Activated T-cell treated with anti-CD3 and anti-CD28 coated beads, Interleukin-2, amount 50 U/mL, for 4 hours (primary cell): ENCODE data around the gene SART3. TPM values are rescaled to one million over a fixed set of nuclear protein-coding genes. Genes with fewer than 3 reads are reported as not detected.
"Not testable (repeated sequence)": the region's sequence is repeated elsewhere in the genome, so short reads cannot be mapped to it uniquely, and the experiment has no call there.

Experiments used
- ATAC-seq, 2 donors: fragments of 200-7000 bp; cut with Tn5 transposase; one replicate each; pipeline ENCODE4 v1.10.0; 2021
- DNase-seq: peaks from one replicate; pipeline ENCODE4 v3.0.0-alpha.2; 2020
- H3K27me3 Mint-ChIP-seq: one replicate; pipeline ENCODE4 v1.8.0; 2021; ENCODE audit warnings: low read depth, mixed read lengths
- H3K36me3 Mint-ChIP-seq: one replicate; pipeline ENCODE4 v1.8.0; 2022; ENCODE audit warnings: mixed read lengths; ENCODE audit not compliant: insufficient read depth
- H3K4me1 Mint-ChIP-seq: one replicate; pipeline ENCODE4 v1.8.0; 2021; ENCODE audit warnings: low read depth, mixed read lengths
- H3K4me3 Mint-ChIP-seq: one replicate; pipeline ENCODE4 v1.8.0; 2021; ENCODE audit warnings: mild to moderate bottlenecking, moderate library complexity, mixed read lengths
- H3K9me3 Mint-ChIP-seq: one replicate; pipeline ENCODE4 v1.8.0; 2021; ENCODE audit warnings: mixed read lengths
- total RNA-seq, 3 donors: library from RNA; stranded (reverse); gene quantifications; one replicate each; pipeline ENCODE4 v1.2.1, GENCODE V29; 2021

SART3 gene
- total RNA-seq, 3 donors from 2014 or later = 83.0 to 92.1 (median 89.4) TPM

GRCh38 chr12:108577458-108577857 lies 16.5 kb upstream of the SART3 start:
- Mint-ChIP-seq H3K4me3 (no peak overlapping the region), H3K4me1 (peaks cover 36% of the 10 kb centered on the region), H3K36me3 (no peaks in the 10 kb centered on the region), H3K9me3 (peaks cover 5% of the 10 kb centered on the region), H3K27me3 (no peaks in the 10 kb centered on the region)
- no peak for DNase-seq
- ATAC-seq = no peak

GRCh38 chr12:108576660-108577234 lies 15.8 kb upstream of the SART3 start:
- H3K36me3 Mint-ChIP-seq = no peaks in the 10 kb centered on the region
- no peaks in the 10 kb centered on the region for H3K27me3 Mint-ChIP-seq
- no peak for ATAC-seq
- H3K4me3 Mint-ChIP-seq = no peak overlapping the region
- H3K4me1 Mint-ChIP-seq = peaks cover 43% of the 10 kb centered on the region
- H3K9me3 Mint-ChIP-seq = peaks cover 5% of the 10 kb centered on the region
- no peak for DNase-seq

GRCh38 chr12:108575199-108575912 lies 14.4 kb upstream of the SART3 start:
- DNase-seq (no peak), ATAC-seq (no peak)
- H3K9me3 Mint-ChIP-seq = peaks cover 5% of the 10 kb centered on the region
- no peak overlapping the region for H3K4me3 Mint-ChIP-seq
- peaks cover 3% of the 10 kb centered on the region for H3K36me3 Mint-ChIP-seq
- H3K27me3 Mint-ChIP-seq = no peaks in the 10 kb centered on the region
- peaks cover 54% of the 10 kb centered on the region for H3K4me1 Mint-ChIP-seq

GRCh38 chr12:108574276-108574675 lies 13.3 kb upstream of the SART3 start:
- ATAC-seq, H3K4me3 Mint-ChIP-seq, H3K36me3 Mint-ChIP-seq, DNase-seq, H3K27me3 Mint-ChIP-seq, H3K9me3 Mint-ChIP-seq: not testable (repeated sequence)
- peaks cover 64% of the 10 kb centered on the region for H3K4me1 Mint-ChIP-seq

- H3K36me3 Mint-ChIP-seq = peaks cover 17% of the 10 kb centered on the region
- H3K4me3 Mint-ChIP-seq = no peak overlapping the region
- ATAC-seq = peak; percentile 68 to 72
- no peaks in the 10 kb centered on the region for H3K27me3 Mint-ChIP-seq
- no peak for DNase-seq
- no peaks in the 10 kb centered on the region for H3K9me3 Mint-ChIP-seq
- peaks cover 73% of the 10 kb centered on the region for H3K4me1 Mint-ChIP-seq
Observed at GRCh38 chr12:108573317-108573716, 12.3 kb upstream of the SART3 start.

- Mint-ChIP-seq H3K4me1 (peaks cover 84% of the 10 kb centered on the region), H3K4me3 (no peak overlapping the region), H3K9me3 (no peaks in the 10 kb centered on the region), H3K36me3 (peaks cover 26% of the 10 kb centered on the region), H3K27me3 (no peaks in the 10 kb centered on the region)
- ATAC-seq (no peak), DNase-seq (no peak)
Observed at GRCh38 chr12:108572166-108572790, 11.3 kb upstream of the SART3 start.

- DNase-seq = no peak
- Mint-ChIP-seq H3K4me3 (no peak overlapping the region), H3K36me3 (peaks cover 31% of the 10 kb centered on the region), H3K4me1 (peaks cover 86% of the 10 kb centered on the region), H3K27me3 (no peaks in the 10 kb centered on the region), H3K9me3 (no peaks in the 10 kb centered on the region)
- no peak for ATAC-seq
Observed at GRCh38 chr12:108571609-108572165, 10.7 kb upstream of the SART3 start.

- Mint-ChIP-seq H3K27me3 (no peaks in the 10 kb centered on the region), H3K4me3 (no peak overlapping the region), H3K9me3 (no peaks in the 10 kb centered on the region), H3K4me1 (peaks cover 88% of the 10 kb centered on the region), H3K36me3 (peaks cover 36% of the 10 kb centered on the region)
- DNase-seq (no peak), ATAC-seq (no peak)
Observed at GRCh38 chr12:108570743-108571608, 10.0 kb upstream of the SART3 start.

GRCh38 chr12:108568338-108569154 lies 7.6 kb upstream of the SART3 start:
- peak; percentile 90 to 91 for ATAC-seq
- H3K9me3 Mint-ChIP-seq = no peaks in the 10 kb centered on the region
- H3K36me3 Mint-ChIP-seq = peaks cover 44% of the 10 kb centered on the region
- peak; percentile 39 for DNase-seq
- H3K4me1 Mint-ChIP-seq = peaks cover 84% of the 10 kb centered on the region
- peak overlapping the region; percentile 68 for H3K4me3 Mint-ChIP-seq
- no peaks in the 10 kb centered on the region for H3K27me3 Mint-ChIP-seq

GRCh38 chr12:108567406-108568337 lies 6.7 kb upstream of the SART3 start:
- Mint-ChIP-seq H3K4me3 (no peak overlapping the region), H3K36me3 (peaks cover 44% of the 10 kb centered on the region), H3K27me3 (no peaks in the 10 kb centered on the region), H3K4me1 (peaks cover 76% of the 10 kb centered on the region), H3K9me3 (no peaks in the 10 kb centered on the region)
- DNase-seq (no peak), ATAC-seq (no peak)

- ATAC-seq = no peak
- Mint-ChIP-seq H3K27me3 (no peaks in the 10 kb centered on the region), H3K36me3 (peaks cover 44% of the 10 kb centered on the region), H3K9me3 (no peaks in the 10 kb centered on the region), H3K4me1 (peaks cover 68% of the 10 kb centered on the region), H3K4me3 (no peak overlapping the region)
- DNase-seq = no peak
Observed at GRCh38 chr12:108566452-108566851, 5.5 kb upstream of the SART3 start.

- peaks cover 66% of the 10 kb centered on the region for H3K4me1 Mint-ChIP-seq
- no peaks in the 10 kb centered on the region for H3K27me3 Mint-ChIP-seq
- no peak overlapping the region for H3K4me3 Mint-ChIP-seq
- ATAC-seq (no peak), DNase-seq (peak; percentile 63)
- H3K9me3 Mint-ChIP-seq = no peaks in the 10 kb centered on the region
- peaks cover 44% of the 10 kb centered on the region for H3K36me3 Mint-ChIP-seq
Observed at GRCh38 chr12:108565976-108566375, 5.0 kb upstream of the SART3 start.
